Mucosa of gallbladder (tissue), 1 donor: ENCODE results near the gene ZNF555. TPM values are rescaled to one million over a fixed set of nuclear protein-coding genes. Genes with fewer than 3 reads are reported as not detected.
"Not testable (repeated sequence)": the region's sequence is repeated elsewhere in the genome, so short reads cannot be mapped to it uniquely, and the experiment has no call there.

Source experiments
- DNase-seq: peaks from one replicate; pipeline ENCODE4 v3.0.0-alpha.2; 2020; ENCODE audit warnings: low spot score
- total RNA-seq: library from RNA; stranded (reverse); gene quantifications from one replicate; pipeline ENCODE4 v1.2.1, GENCODE V29; 2021
- donor health status: DM: no; HTN: no; CAD: no.

The ZNF555 gene
- total RNA-seq, 1 donor from 2014 or later = 5.8 TPM

GRCh38 chr19:2807379-2808128 lies 33.7 kb upstream of the ZNF555 start:
- DNase-seq = no peak

DNA sequence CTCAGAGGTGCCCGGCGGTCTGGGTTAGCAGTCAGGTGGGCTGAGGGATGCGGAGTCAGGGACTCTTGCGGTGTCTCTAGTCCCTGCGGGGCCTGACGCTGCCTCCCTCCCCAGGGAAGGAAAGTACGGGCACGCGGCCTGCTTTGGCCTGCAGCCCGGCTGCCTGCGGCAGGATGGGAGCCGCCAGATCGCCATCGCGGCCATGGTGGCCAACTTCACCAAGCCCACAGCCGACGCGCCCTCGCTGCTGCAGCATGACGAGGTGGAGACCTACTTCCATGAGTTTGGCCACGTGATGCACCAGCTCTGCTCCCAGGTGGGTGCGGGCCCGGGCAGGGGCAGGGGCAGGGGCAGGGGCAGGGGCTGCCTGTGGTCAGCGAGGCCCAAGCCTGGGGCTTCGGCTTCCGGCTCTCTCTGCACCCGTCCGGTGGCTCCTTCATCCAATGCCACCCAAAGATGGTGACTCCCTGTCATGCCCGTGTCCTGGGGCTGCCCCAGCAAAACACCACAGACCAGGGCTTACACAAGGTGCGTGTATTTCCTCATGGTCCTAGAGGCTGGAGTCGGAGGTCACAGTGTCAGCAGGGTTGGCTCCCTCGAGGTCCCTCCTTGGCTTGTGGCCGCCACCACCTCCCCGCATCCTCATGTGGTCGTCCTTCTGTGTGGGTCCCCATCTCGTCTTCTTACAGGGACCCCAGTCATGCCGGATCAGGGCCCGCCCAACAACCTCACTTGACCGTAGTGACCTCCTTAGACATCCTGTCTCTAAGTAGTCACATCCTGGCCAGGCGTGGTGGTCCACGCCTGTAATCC lies 32.9 kb upstream of the ZNF555 start:
- DNase-seq = no peak

DNA sequence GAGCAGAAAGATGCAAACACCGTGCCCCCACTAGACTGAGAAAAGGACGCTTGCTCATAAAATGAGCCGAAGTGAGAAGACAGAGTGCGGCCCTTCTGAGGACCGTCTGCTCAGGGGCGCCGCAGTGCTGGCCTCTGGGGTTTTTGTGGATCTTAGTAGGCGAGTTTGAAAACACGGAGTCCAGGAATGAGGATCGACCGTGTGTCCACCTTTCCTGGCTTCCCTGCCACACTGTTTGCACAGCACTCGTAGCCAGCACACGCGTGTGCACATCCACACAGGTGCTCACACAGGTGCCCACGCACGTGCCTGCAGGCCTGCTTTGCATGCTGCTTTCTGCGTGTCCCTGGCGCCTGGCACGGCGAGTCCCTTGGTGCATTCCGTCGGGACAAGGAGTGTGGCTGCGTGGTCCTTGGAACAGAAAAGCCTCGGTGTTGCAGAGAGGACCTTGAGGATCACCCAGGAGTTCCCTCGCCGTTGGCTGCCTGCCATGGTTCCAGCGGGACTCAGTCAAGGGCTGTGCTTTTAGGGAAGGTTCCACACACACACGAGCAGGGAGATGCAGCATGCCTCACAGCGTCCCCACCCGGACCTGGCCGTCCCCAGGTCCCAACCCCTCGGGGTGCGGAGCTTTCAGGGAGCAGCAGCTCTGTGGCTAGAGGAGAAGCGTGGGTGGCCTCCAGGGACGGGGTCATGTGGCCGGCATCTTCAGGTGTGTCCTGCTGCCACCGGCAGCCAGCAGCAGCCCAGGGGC lies 31.7 kb upstream of the ZNF555 start:
- no peak for DNase-seq

DNA sequence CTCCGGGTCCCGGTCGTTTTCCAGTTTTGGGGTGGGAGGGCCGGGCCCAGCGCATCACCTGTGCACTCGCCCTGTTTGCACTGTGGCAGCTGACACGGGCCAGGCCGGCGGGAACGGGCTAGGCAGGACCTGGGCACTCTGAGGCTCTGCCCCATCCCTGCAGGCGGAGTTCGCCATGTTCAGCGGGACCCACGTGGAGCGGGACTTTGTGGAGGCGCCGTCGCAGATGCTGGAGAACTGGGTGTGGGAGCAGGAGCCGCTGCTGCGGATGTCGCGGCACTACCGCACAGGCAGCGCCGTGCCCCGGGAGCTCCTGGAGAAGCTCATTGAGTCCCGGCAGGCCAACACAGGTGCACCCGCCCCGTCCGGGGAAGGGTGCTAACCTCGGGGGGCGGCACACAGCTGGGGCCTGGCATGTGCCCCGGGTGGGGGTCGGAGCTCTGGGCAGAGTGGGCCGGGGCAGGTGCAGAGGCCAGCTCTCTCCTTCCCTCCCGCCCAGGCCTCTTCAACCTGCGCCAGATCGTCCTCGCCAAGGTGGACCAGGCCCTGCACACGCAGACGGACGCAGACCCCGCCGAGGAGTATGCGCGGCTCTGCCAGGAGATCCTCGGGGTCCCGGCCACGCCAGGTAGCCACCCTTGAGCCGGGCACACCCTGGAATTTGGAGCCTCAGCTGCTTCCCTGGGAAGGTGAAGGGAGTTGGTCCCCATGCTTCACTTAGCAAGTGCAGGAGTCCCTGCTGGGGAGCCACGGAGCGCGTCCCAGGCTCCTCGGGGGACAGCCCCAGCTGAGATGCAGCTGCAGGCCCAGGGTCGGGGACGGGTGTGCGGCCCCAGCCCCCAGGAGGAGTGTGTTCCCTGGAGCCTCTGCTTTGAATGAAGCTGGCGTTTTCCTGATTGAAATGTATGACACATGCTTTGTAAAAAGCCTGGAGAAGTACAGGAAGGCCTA lies 30.9 kb upstream of the ZNF555 start:
- DNase-seq = no peak

GRCh38 chr19:2811221-2811722 lies 30.0 kb upstream of the ZNF555 start:
- DNase-seq = no peak

DNA sequence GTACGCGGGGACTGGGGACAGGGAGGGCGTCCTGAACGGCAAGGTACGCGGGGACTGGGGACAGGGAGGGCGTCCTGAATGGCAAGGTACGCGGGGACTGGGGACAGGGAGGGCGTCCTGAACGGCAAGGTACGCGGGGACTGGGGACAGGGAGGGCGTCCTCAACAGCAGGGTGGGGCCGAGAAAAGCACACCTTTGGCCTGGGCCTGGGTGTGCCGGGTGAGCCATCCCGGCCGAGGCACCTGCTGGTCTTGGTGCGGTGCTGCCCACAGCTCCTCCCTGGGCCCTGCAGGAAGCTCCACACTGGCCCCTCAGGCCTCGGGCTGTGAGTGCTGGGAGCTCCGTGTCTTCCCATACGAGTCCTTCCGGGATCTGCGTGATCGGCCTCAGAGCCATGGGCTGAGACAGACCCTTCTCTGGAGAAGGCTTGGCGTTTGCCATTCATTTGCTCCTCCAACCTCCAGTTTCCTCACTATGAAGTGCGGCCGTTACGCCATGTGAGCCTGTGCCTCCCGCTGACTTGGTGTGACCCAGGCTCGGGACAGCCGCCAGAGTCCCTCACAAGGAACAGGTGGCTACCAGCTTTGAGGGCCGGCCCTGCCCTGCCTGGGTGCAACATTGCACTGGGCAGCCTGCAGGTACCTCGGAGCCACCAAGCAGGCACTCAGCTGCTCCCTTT lies 29.4 kb upstream of the ZNF555 start:
- no peak for DNase-seq

GRCh38 chr19:2812414-2813234 lies 28.7 kb upstream of the ZNF555 start:
- no peak for DNase-seq

DNA sequence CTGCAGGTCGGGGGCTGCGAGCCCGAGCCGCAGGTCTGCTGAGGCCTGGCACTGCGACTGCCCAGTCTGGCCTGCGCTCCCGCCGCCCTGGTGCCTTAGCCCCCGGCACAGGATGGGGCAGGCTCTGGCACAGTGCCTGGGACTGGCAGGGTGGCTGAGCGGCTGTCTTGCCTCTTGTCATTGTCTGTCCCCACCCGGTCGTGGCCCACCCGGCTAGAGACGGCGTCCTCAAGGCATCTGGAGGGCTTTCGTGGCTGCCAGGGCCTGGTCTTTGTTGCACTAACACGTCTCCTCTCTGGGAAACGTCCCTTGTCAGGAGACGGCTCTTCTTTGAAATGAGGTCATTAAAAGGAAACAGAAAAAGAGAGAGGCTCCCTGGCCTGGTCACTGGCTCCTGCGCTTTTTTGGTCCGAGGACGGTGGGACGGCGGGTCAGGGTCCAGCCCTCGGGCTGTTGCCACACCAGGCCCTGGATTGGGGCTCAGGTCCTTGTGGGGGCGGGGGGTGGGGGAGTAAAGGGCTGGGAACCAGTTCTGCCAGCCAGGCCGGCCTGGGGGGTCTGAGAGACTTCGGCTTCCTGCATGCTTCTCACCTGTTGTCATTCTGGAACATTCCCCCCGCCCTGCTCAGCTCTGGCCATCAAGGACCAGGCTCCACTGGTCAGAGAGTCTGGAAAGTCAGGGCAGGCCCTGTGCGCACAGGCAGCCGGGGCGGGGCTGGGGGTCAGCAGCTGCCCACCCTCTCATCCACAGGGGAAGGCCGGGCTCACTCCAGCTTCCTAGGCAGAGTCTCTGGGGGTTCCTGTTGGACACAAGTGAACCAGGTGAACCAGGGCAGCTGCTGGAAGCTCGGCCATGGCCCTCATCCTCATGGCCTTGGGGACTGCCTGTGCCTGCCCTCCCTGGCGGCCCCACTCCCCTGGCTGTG lies 27.8 kb upstream of the ZNF555 start:
- DNase-seq = no peak

- no peak for DNase-seq
These were observed 26.8 kb upstream of the ZNF555 start for GRCh38 chr19:2814426-2814825.

- no peak for DNase-seq
These were observed 26.1 kb upstream of the ZNF555 start for GRCh38 chr19:2815191-2815614.

GRCh38 chr19:2815923-2816322 lies 25.4 kb upstream of the ZNF555 start:
- no peak for DNase-seq

- DNase-seq = no peak
These were observed 24.6 kb upstream of the ZNF555 start for GRCh38 chr19:2816641-2817040.

- not testable (repeated sequence) for DNase-seq
These were observed 23.9 kb upstream of the ZNF555 start for GRCh38 chr19:2817237-2817829.

DNA sequence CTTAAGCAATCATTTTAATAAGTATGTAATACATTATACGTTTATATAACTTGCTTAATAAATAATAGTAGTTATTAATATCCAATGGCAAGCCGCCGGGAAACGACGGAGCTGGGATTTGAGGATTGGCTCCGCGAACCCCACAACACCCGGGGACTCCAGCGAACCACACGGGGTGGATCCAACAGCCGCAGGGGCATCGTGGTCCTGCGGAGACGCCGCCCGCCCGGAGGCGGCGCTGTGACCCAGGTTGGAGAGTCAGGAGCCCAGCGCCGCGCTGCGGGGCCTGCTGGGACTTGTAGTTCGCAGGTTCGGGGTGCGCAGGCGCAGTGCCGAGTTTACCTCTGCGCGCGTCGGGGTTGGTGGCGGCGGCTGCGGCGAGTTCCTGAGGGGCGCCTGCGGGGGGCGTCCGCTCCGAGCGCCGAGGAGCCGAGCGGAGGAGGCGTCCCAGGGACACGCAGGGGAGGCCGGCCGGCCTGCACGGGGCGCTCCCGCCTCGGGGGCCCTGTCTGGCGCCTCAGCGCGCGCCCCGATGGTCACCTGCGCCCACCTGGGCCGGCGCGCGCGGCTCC lies 21.6 kb upstream of the ZNF555 start, which contains the start of gene ZNF554:
TSS of gene ZNF554 (plus strand) at position 329 of the 572 bp plus-strand sequence. CDS start at position 533, 204 bp downstream.
- peak; percentile 97 for DNase-seq

- DNase-seq = no peak
These were observed 21.1 kb upstream of the ZNF555 start for GRCh38 chr19:2820112-2820702.

DNA sequence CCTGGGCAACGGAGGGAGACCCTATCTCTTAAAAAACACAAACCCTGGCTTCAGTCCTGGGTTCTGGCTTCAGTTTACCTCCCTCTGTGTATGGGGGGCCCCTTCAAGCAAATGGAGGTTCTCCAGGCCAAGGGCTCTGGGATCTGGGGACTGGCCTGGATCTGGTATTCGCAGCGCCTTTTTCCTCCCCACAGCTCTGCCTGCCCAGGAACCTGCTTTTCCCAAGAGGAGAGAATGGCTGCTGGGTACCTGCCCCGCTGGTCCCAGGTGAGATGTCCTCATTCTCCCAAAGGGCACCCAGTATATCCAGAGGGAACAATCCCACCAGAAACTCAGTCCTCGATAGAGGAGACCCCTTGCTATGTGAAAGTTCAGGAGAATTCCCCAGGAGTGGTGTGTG lies 18.4 kb upstream of the ZNF555 start:
- no peak for DNase-seq

DNA sequence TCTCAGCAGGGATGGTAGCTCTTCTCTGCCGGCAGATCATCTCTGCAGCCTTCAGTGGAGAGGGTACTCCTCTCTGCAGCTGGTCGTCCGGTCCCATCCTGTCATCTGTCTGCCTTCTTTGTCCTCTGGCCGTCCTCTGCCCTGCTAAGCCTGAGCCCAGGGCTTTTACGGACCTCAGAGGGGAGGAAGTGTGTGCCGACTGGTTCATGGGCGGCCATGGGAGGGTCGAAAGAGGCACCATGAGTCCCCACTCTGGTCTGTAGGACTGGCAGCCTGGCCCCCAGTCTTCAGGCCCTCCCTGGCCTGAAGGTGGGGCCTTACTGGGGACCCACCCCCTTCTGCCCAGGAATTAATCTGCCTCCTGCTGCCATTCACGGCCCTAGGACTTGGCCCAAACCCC lies 17.6 kb upstream of the ZNF555 start:
- DNase-seq = no peak
